Transverse colon (tissue), 4 donors: Measurements from ENCODE around the gene WSCD2. TPM values are rescaled to one million over a fixed set of nuclear protein-coding genes. Genes with fewer than 3 reads are reported as not detected.

ENCODE experiments used
- DNase-seq: peaks from one replicate; pipeline ENCODE4 v3.0.0-alpha.2; 2019
- H3K27ac ChIP-seq, 4 donors: fragments of 200-600 bp; sonication (generic); 2 replicates each; pipeline ENCODE4 v1.5.1; 2016 to 2018; ENCODE audit warnings: inconsistent platforms in 4 of 4
- H3K27me3 ChIP-seq: fragments of 200-600 bp; sonication (generic); 2 replicates; pipeline ENCODE4 v1.5.1; 2017; ENCODE audit warnings: inconsistent platforms
- H3K36me3 ChIP-seq, 4 donors: fragments of 200-600 bp; sonication (generic); 2 replicates each; pipeline ENCODE4 v1.5.1; 2017 to 2019; ENCODE audit warnings: inconsistent platforms in 4 of 4
- H3K4me1 ChIP-seq, 4 donors: fragments of 200-600 bp; sonication (generic); 2 replicates each; pipeline ENCODE4 v1.5.1; 2017 to 2020; ENCODE audit warnings: inconsistent platforms in 4 of 4
- H3K4me3 ChIP-seq, 4 donors: fragments of 200-600 bp; sonication (generic); 1 replicate in 1 of 4; 2 replicates in 3 of 4; pipeline versions ENCODE4 v1.5.1 to v1.6.1; 2017 to 2019; ENCODE audit warnings: inconsistent platforms in 4 of 4
- H3K9me3 ChIP-seq, 2 donors: fragments of 200-600 bp; sonication (generic); 2 replicates each; pipeline ENCODE4 v1.5.1; 2017 to 2019; ENCODE audit warnings: inconsistent platforms in 2 of 2
- CTCF ChIP-seq, 5 experiments: fragments of 200-600 bp in 3 of 5; fragments of 450-650 bp in 2 of 5; sonication (generic) in 3 of 5; IDR thresholded peaks; 1 replicate in 2 of 5; 2 replicates in 3 of 5; pipeline ENCODE4 v1.5.1; 2016 to 2017; ENCODE audit warnings: antibody characterized with exemption in 5 of 5, inconsistent platforms in 3 of 5, mild to moderate bottlenecking in 2 of 5, moderate library complexity in 1 of 5
- EP300 ChIP-seq: sonication (generic); formaldehyde crosslinking; IDR thresholded peaks from one replicate; pipeline ENCODE4 v1.6.1; 2017; ENCODE audit warnings: antibody characterized with exemption, low read depth
- POLR2A ChIP-seq: fragments of 450-650 bp; IDR thresholded peaks from one replicate; pipeline ENCODE4 v1.6.1; 2016; ENCODE audit warnings: antibody characterized with exemption, mild to moderate bottlenecking, moderate library complexity
- POLR2AphosphoS5 ChIP-seq, 3 donors: sonication (generic); formaldehyde crosslinking; IDR thresholded peaks; one replicate each; pipeline ENCODE4 v1.6.1; 2016; ENCODE audit warnings: antibody characterized with exemption in 3 of 3
- WGBS, 2 donors: methylation state at CpG; one replicate each; pipeline ENCODE4 v1.1.5; 2018; ENCODE audit warnings: low coverage in 1 of 2; 5-methylcytosine and 5-hydroxymethylcytosine counted together
- in situ Hi-C, 4 donors: fragments of 200-750 bp; cut with MboI; loops; one replicate each; pipeline versions ENCODE4 v1.15.0 to v1.15.1; 2017; ENCODE audit warnings: low sequenced_read_pairs in 3 of 4, low pct_ligation_motif_present in 1 of 4, low pct_unique_long_range_greater_than_20kb in 1 of 4
- intact Hi-C: fragments of 100-400 bp; cut with DNase I; formaldehyde crosslinking; loops from one replicate; pipeline ENCODE4 v1.15.1; 2023; ENCODE audit warnings: low total_unique reads
- total RNA-seq, 4 donors: library from RNA; depleted of rRNA; stranded (reverse); fragments of >200 nt; gene quantifications; one replicate each; pipeline ENCODE4 v1.1.0, GENCODE V29; 2016

WSCD2 gene
- total RNA-seq, 4 donors from 2014 or later = 0.16 to 46.6 (median 1.1) TPM; not detected in 1

GRCh38 chr12:108196921-108197320 lies 67.8 kb downstream of the WSCD2 start:
- intact Hi-C loops = loop anchor here (10.0 kb wide), 1 partner anchor 102 kb away; no protein-coding TSS in a partner anchor
- no peak overlapping the region for H3K4me3 ChIP-seq
- in situ Hi-C loops = no loop called here
- no peaks in the 10 kb centered on the region for H3K27me3 ChIP-seq
- no peak for DNase-seq
- WGBS, 2 donors = 86 to 100% methylated on average over 1 to 2 of the region's 2 CpGs
- no peaks in the 10 kb centered on the region for H3K36me3 ChIP-seq
- H3K4me1 ChIP-seq = no peaks in the 10 kb centered on the region
- H3K9me3 ChIP-seq = no peaks in the 10 kb centered on the region
- no peak overlapping the region for H3K27ac ChIP-seq
- TF ChIP-seq POLR2AphosphoS5 (IDR thresholded peaks at IDR 0.05) = no peak
- TF ChIP-seq EP300 = no peak
- no peak for TF ChIP-seq CTCF (IDR thresholded peaks at IDR 0.05)
- no peak for TF ChIP-seq POLR2A

- no peaks in the 10 kb centered on the region for H3K9me3 ChIP-seq
- no peak for TF ChIP-seq CTCF (IDR thresholded peaks at IDR 0.05)
- no peak for TF ChIP-seq POLR2A
- no peaks in the 10 kb centered on the region for H3K36me3 ChIP-seq
- WGBS, 2 donors = 51 to 58% methylated on average over 3 to 4 of the region's 4 CpGs
- H3K4me1 ChIP-seq = no peaks in the 10 kb centered on the region
- H3K27ac ChIP-seq = no peak overlapping the region
- H3K4me3 ChIP-seq = no peak overlapping the region
- intact Hi-C loops (loop anchor here (10.0 kb wide), 1 partner anchor 103 kb away; no protein-coding TSS in a partner anchor), in situ Hi-C loops (no loop called here)
- no peak for DNase-seq
- no peaks in the 10 kb centered on the region for H3K27me3 ChIP-seq
Measured at GRCh38 chr12:108198043-108198442, 69.0 kb downstream of the WSCD2 start.

- in situ Hi-C loops = no loop called here
- DNase-seq = no peak
- no peak for TF ChIP-seq EP300
- TF ChIP-seq POLR2AphosphoS5 (IDR thresholded peaks at IDR 0.05) = no peak
- TF ChIP-seq CTCF (IDR thresholded peaks at IDR 0.05) = no peak
- no peak for TF ChIP-seq POLR2A
- intact Hi-C loops = loop anchor here (10.0 kb wide), 1 partner anchor 104 kb away; no protein-coding TSS in a partner anchor
- H3K27me3 ChIP-seq = no peaks in the 10 kb centered on the region
- no peaks in the 10 kb centered on the region for H3K4me1 ChIP-seq
- H3K27ac ChIP-seq = no peak overlapping the region
- H3K4me3 ChIP-seq = no peak overlapping the region
- no peaks in the 10 kb centered on the region for H3K9me3 ChIP-seq
- no peaks in the 10 kb centered on the region for H3K36me3 ChIP-seq
- 75% methylated on average over 5 of the region's 5 CpGs; no CpG with 5 or more reads in 1 of the 2 donors for WGBS, 2 donors
Measured at GRCh38 chr12:108199106-108199505, 70.0 kb downstream of the WSCD2 start.

GRCh38 chr12:108201808-108202207 lies 72.7 kb downstream of the WSCD2 start:
- no peak for DNase-seq
- TF ChIP-seq POLR2A = no peak
- no peak for TF ChIP-seq EP300
- no peak for TF ChIP-seq POLR2AphosphoS5 (IDR thresholded peaks at IDR 0.05)
- TF ChIP-seq CTCF (IDR thresholded peaks at IDR 0.05) = no peak
- H3K4me3 ChIP-seq = no peak overlapping the region
- H3K27me3 ChIP-seq = no peaks in the 10 kb centered on the region
- in situ Hi-C loops (no loop called here), intact Hi-C loops (no loop called here)
- no peaks in the 10 kb centered on the region for H3K36me3 ChIP-seq
- H3K4me1 ChIP-seq = no peaks in the 10 kb centered on the region
- H3K9me3 ChIP-seq = no peaks in the 10 kb centered on the region
- 20 to 58% methylated on average over 1 to 6 of the region's 6 CpGs for WGBS, 2 donors
- H3K27ac ChIP-seq = no peak overlapping the region
